ENCODE measurements around the gene ENTPD1.
"Not testable (repeated sequence)": the region's sequence is repeated elsewhere in the genome, so short reads cannot be mapped to it uniquely, and the experiment has no call there.

The ENTPD1 gene

GRCh38 chr10:95798096-95798855 lies 42.3 kb downstream of the ENTPD1 start:
- no peak for DNase-seq

- not testable (repeated sequence) for DNase-seq
Measured at GRCh38 chr10:95800286-95800685, 44.3 kb downstream of the ENTPD1 start.

- not testable (repeated sequence) for DNase-seq
Measured at GRCh38 chr10:95806687-95807380, 50.9 kb downstream of the ENTPD1 start.

GRCh38 chr10:95808705-95809308 lies 52.8 kb downstream of the ENTPD1 start:
- not testable (repeated sequence) for DNase-seq

GRCh38 chr10:95809370-95810197 lies 53.6 kb downstream of the ENTPD1 start:
- DNase-seq, result no peak

GRCh38 chr10:95810198-95810976 lies 54.4 kb downstream of the ENTPD1 start:
- no peak for DNase-seq

GRCh38 chr10:95813054-95813685 lies 57.2 kb downstream of the ENTPD1 start:
- no peak for DNase-seq

- no peak for DNase-seq
Measured at GRCh38 chr10:95814011-95814727, 58.2 kb downstream of the ENTPD1 start.

- no peak for DNase-seq
Measured at GRCh38 chr10:95815133-95815532, 59.2 kb downstream of the ENTPD1 start.

- no peak for DNase-seq
Measured at GRCh38 chr10:95815701-95816240, 59.8 kb downstream of the ENTPD1 start.

- no peak for DNase-seq
Measured at GRCh38 chr10:95818010-95818409, 62.0 kb downstream of the ENTPD1 start.

- no peak for DNase-seq
Measured at GRCh38 chr10:95818668-95819067, 62.7 kb downstream of the ENTPD1 start.

GRCh38 chr10:95819620-95820329 lies 63.8 kb downstream of the ENTPD1 start:
- no peak for DNase-seq

GRCh38 chr10:95820363-95820762 lies 64.4 kb downstream of the ENTPD1 start:
- no peak for DNase-seq

GRCh38 chr10:95821720-95822119 lies 65.8 kb downstream of the ENTPD1 start:
- DNase-seq, result no peak

- DNase-seq, result no peak
Measured at GRCh38 chr10:95830044-95830443, 74.1 kb downstream of the ENTPD1 start.

- DNase-seq, result no peak
Measured at GRCh38 chr10:95831076-95831475, 75.1 kb downstream of the ENTPD1 start.

- DNase-seq, result no peak
Measured at GRCh38 chr10:95831515-95831914, 75.6 kb downstream of the ENTPD1 start.

- DNase-seq, result no peak
Measured at GRCh38 chr10:95832216-95833041, 76.5 kb downstream of the ENTPD1 start.

Data from NCI-H1694 treated with DMSO at 0.1 percent for 48 hours (cell line).